DOHH2 (cell line): ENCODE data around the gene CCDC158.

Experiments
- CTCF ChIP-seq: fragments of 200-600 bp; sonication (generic); IDR thresholded peaks from one replicate; pipeline ENCODE4 v1.5.1; 2014; ENCODE audit warnings: antibody characterized with exemption, mild to moderate bottlenecking, low read depth, low read length; ENCODE audit not compliant: poor library complexity, severe bottlenecking
- EZH2phosphoT487 ChIP-seq: fragments of 200-600 bp; sonication (generic); IDR thresholded peaks from 2 replicates; pipeline ENCODE4 v1.6.1; 2017; ENCODE audit warnings: borderline replicate concordance, mild to moderate bottlenecking, antibody characterized with exemption, low read length, moderate library complexity, mixed read lengths

GRCh38 chr4:76377911-76378310 is 43.0 kb downstream of the CCDC158 start:
- TF ChIP-seq CTCF: peak; percentile 73
- no peak for TF ChIP-seq EZH2phosphoT487
